ENCODE results near the gene IQSEC1.

- TF ChIP-seq FOXM1 (IDR thresholded peaks at IDR 0.05; ENCODE audit: borderline replicate concordance, low read depth) (no peak), USF1 (IDR thresholded peaks at IDR 0.05) (no peak), EP300 (IDR thresholded peaks at IDR 0.05; ENCODE audit: borderline replicate concordance) (no peak), TEAD4 (IDR thresholded peaks at IDR 0.05) (no peak), CREB1 (IDR thresholded peaks at IDR 0.05; ENCODE audit: low read depth) (no peak), NFIC (IDR thresholded peaks at IDR 0.05) (no peak)
These were observed 53.8 kb downstream of the IQSEC1 start for GRCh38 chr3:13019243-13020095.

All from Ishikawa (cell line).